Fibroblast of lung (primary cell): ENCODE measurements around the gene HEATR1.
"Not testable (repeated sequence)": the region's sequence is repeated elsewhere in the genome, so short reads cannot be mapped to it uniquely, and the experiment has no call there.

Experiments used
- EZH2 ChIP-seq: IDR thresholded peaks from 2 replicates; pipeline ENCODE4 v1.5.1; 2012; ENCODE audit warnings: low read length, control low read depth, mild to moderate bottlenecking; ENCODE audit errors: missing control alignments
- TF ChIP-seq, protein P1 (sequence below), 2 donors: IDR thresholded peaks in 1 of 2; conservative IDR thresholded peaks in 1 of 2; 1 replicate in 1 of 2; 2 replicates in 1 of 2; pipeline ENCODE4 v1.5.1; 2011 to 2012; ENCODE audit warnings: low read length in 2 of 2, control low read depth in 1 of 2, inconsistent platforms in 1 of 2, low read depth in 1 of 2, mild to moderate bottlenecking in 1 of 2

DNA sequence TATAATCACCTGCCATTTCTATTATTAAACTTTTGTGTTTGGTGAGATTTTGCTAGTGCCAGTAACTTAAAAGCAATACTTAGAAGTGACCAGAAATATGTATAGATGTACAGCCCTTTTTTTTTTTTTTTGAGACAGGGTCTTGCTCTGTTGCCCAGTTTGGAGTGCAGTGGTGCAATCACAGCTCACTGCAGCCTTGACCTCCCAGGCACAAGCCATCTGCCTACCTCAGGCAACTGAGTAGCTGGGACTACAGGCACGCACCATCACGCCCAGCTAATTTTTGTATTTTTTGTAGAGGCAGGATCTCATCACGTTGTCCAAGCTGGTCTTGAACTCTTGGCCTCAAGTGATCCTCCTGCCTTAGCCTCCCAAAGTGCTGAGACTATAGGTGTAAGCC is 23.9 kb downstream of the HEATR1 start:
- TF ChIP-seq, protein P1, sequence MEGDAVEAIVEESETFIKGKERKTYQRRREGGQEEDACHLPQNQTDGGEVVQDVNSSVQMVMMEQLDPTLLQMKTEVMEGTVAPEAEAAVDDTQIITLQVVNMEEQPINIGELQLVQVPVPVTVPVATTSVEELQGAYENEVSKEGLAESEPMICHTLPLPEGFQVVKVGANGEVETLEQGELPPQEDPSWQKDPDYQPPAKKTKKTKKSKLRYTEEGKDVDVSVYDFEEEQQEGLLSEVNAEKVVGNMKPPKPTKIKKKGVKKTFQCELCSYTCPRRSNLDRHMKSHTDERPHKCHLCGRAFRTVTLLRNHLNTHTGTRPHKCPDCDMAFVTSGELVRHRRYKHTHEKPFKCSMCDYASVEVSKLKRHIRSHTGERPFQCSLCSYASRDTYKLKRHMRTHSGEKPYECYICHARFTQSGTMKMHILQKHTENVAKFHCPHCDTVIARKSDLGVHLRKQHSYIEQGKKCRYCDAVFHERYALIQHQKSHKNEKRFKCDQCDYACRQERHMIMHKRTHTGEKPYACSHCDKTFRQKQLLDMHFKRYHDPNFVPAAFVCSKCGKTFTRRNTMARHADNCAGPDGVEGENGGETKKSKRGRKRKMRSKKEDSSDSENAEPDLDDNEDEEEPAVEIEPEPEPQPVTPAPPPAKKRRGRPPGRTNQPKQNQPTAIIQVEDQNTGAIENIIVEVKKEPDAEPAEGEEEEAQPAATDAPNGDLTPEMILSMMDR (conservative IDR thresholded peaks at IDR 0.05 in 1 of 2, IDR thresholded peaks at IDR 0.05 in 1 of 2; ENCODE audit: low read depth in 1 of 2, low read length in 2 of 2) = not testable (repeated sequence)
- not testable (repeated sequence) for TF ChIP-seq EZH2
